ENCODE results near the gene UBE2D1.

Gene UBE2D1

GRCh38 chr10:58371473-58371872 lies 36.7 kb downstream of the UBE2D1 start:
- Histone ChIP-seq H3K4me2 (ENCODE audit: insufficient read depth, low read length) (no peak overlapping the region), H4K20me1 (ENCODE audit: insufficient read depth, low read length) (no peaks in the 10 kb centered on the region), H3K36me3 (ENCODE audit: insufficient read depth, low read length) (0 out of 2 replicates have a peak, but pooled peaks cover 3% of the 10 kb centered on the region), H2AFZ (ENCODE audit: low read depth, low read length) (no peak overlapping the region), H3K79me2 (ENCODE audit: insufficient read depth, low read length) (no peaks in the 10 kb centered on the region), H3K27me3 (ENCODE audit: insufficient read depth, low read length, poor library complexity) (no peaks in the 10 kb centered on the region), H3K9ac (ENCODE audit: low read depth, low read length) (no peak overlapping the region), H3K4me1 (ENCODE audit: insufficient read depth, low read length) (no peaks in the 10 kb centered on the region), H3K27ac (ENCODE audit: low read length) (no peak overlapping the region), H3K4me3 (ENCODE audit: low read depth in 1 of 2, low read length in 2 of 2) (no peak overlapping the region), H3K9me3 (ENCODE audit: insufficient read depth, low read length, severe bottlenecking) (no peaks in the 10 kb centered on the region)
- ATAC-seq (ENCODE audit: insufficient read depth, low read depth) (no peak), DNase-seq (no peak)
- TF ChIP-seq EZH2 (IDR thresholded peaks at IDR 0.05; ENCODE audit: borderline replicate concordance, low read depth, low read length, severe bottlenecking) (no peak), CTCF (IDR thresholded peaks at IDR 0.05; ENCODE audit: borderline replicate concordance, extremely low read depth, low read length, poor library complexity, severe bottlenecking) (no peak)

- TF ChIP-seq CTCF (IDR thresholded peaks at IDR 0.05; ENCODE audit: borderline replicate concordance, extremely low read depth, low read length, poor library complexity, severe bottlenecking) (no peak), EZH2 (IDR thresholded peaks at IDR 0.05; ENCODE audit: borderline replicate concordance, low read depth, low read length, severe bottlenecking) (no peak)
- no peak overlapping the region for H3K27ac ChIP-seq (ENCODE audit: low read length)
- H3K4me1 ChIP-seq (ENCODE audit: insufficient read depth, low read length) = no peaks in the 10 kb centered on the region
- no peaks in the 10 kb centered on the region for H4K20me1 ChIP-seq (ENCODE audit: insufficient read depth, low read length)
- DNase-seq = no peak
- H3K79me2 ChIP-seq (ENCODE audit: insufficient read depth, low read length) = no peaks in the 10 kb centered on the region
- no peaks in the 10 kb centered on the region for H3K9me3 ChIP-seq (ENCODE audit: insufficient read depth, low read length, severe bottlenecking)
- ATAC-seq (ENCODE audit: insufficient read depth, low read depth) = no peak
- no peak overlapping the region for H3K4me3 ChIP-seq (ENCODE audit: low read depth in 1 of 2, low read length in 2 of 2)
- H3K27me3 ChIP-seq (ENCODE audit: insufficient read depth, low read length, poor library complexity) = no peaks in the 10 kb centered on the region
- H3K36me3 ChIP-seq (ENCODE audit: insufficient read depth, low read length) = no peaks in the 10 kb centered on the region
- no peak overlapping the region for H3K9ac ChIP-seq (ENCODE audit: low read depth, low read length)
- no peak overlapping the region for H3K4me2 ChIP-seq (ENCODE audit: insufficient read depth, low read length)
- H2AFZ ChIP-seq (ENCODE audit: low read depth, low read length) = no peak overlapping the region
These were observed 38.0 kb downstream of the UBE2D1 start for GRCh38 chr10:58372607-58373441.

- Histone ChIP-seq H3K79me2 (ENCODE audit: insufficient read depth, low read length) (no peaks in the 10 kb centered on the region), H3K9me3 (ENCODE audit: insufficient read depth, low read length, severe bottlenecking) (no peaks in the 10 kb centered on the region), H4K20me1 (ENCODE audit: insufficient read depth, low read length) (no peaks in the 10 kb centered on the region), H3K9ac (ENCODE audit: low read depth, low read length) (no peak overlapping the region), H3K4me3 (ENCODE audit: low read depth in 1 of 2, low read length in 2 of 2) (no peak overlapping the region), H3K27ac (ENCODE audit: low read length) (no peak overlapping the region), H3K4me1 (ENCODE audit: insufficient read depth, low read length) (no peaks in the 10 kb centered on the region), H3K36me3 (ENCODE audit: insufficient read depth, low read length) (no peaks in the 10 kb centered on the region), H2AFZ (ENCODE audit: low read depth, low read length) (no peak overlapping the region), H3K4me2 (ENCODE audit: insufficient read depth, low read length) (no peak overlapping the region), H3K27me3 (ENCODE audit: insufficient read depth, low read length, poor library complexity) (no peaks in the 10 kb centered on the region)
- ATAC-seq (ENCODE audit: insufficient read depth, low read depth) (no peak), DNase-seq (no peak)
- no peak for TF ChIP-seq CTCF (IDR thresholded peaks at IDR 0.05; ENCODE audit: borderline replicate concordance, extremely low read depth, low read length, poor library complexity, severe bottlenecking)
- no peak for TF ChIP-seq EZH2 (IDR thresholded peaks at IDR 0.05; ENCODE audit: borderline replicate concordance, low read depth, low read length, severe bottlenecking)
These were observed 38.6 kb downstream of the UBE2D1 start for GRCh38 chr10:58373442-58373827.

Measured in DND-41 (cell line).